A673 (cell line): Measurements from ENCODE around the gene MDM2.

Source experiments
- CTCF ChIP-seq: fragments of 300-800, 200-600 bp; sonication (generic); conservative IDR thresholded peaks from 2 replicates; pipeline ENCODE4 v1.5.1; 2017; ENCODE audit warnings: low read depth, mild to moderate bottlenecking, antibody characterized with exemption, low read length, moderate library complexity, mixed read lengths
- EZH2 ChIP-seq: fragments of 200-600 bp; sonication (generic); IDR thresholded peaks from 2 replicates; pipeline ENCODE4 v1.6.1; 2017; ENCODE audit warnings: borderline replicate concordance, low read depth, mild to moderate bottlenecking, mixed read lengths, antibody characterized with exemption, low read length; ENCODE audit not compliant: poor library complexity, severe bottlenecking

DNA sequence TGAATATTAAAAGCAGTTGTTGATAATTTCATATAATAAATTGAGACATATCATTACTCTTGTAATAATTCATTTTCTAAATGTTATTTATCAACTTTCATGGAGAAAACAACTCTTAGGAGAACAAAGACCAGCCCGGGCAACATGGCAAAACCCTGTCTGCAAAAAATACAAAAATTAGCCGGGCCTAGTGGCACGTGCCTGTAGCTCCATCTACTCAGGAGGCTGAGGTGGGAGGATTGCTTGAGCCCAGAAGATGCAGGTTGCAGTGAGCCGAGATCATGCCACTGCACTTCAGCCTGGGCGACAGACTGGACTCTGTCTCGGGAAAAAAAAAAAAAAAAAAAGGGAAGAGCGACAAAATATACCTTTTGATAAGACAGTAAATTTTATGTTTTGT lies 40.8 kb upstream of the MDM2 start:
- TF ChIP-seq CTCF (no peak), EZH2 (no peak)
